ENCODE data around the gene CFAP65.

Gene CFAP65

GRCh38 chr2:219030177-219030940 is 11.0 kb downstream of the CFAP65 start:
- DNase-seq (ENCODE audit: low read depth) = no peak

- peak; percentile 60 for DNase-seq (ENCODE audit: low read depth)
These were observed 11.5 kb downstream of the CFAP65 start for GRCh38 chr2:219029829-219030165.

- no peak for DNase-seq (ENCODE audit: low read depth)
These were observed 12.1 kb downstream of the CFAP65 start for GRCh38 chr2:219028996-219029828.

GRCh38 chr2:219028141-219028540 is 13.2 kb downstream of the CFAP65 start:
- DNase-seq (ENCODE audit: low read depth) = no peak

- no peak for DNase-seq (ENCODE audit: low read depth)
These were observed 13.7 kb downstream of the CFAP65 start for GRCh38 chr2:219027511-219028055.

- no peak for DNase-seq (ENCODE audit: low read depth)
These were observed 14.4 kb downstream of the CFAP65 start for GRCh38 chr2:219026946-219027345.

- DNase-seq (ENCODE audit: low read depth) = no peak
These were observed 15.4 kb downstream of the CFAP65 start for GRCh38 chr2:219025637-219026585.

GRCh38 chr2:219024059-219024458 is 17.3 kb downstream of the CFAP65 start:
- no peak for DNase-seq (ENCODE audit: low read depth)

- no peak for DNase-seq (ENCODE audit: low read depth)
These were observed 18.2 kb downstream of the CFAP65 start for GRCh38 chr2:219023045-219023605.

GRCh38 chr2:219022616-219023015 is 18.7 kb downstream of the CFAP65 start:
- no peak for DNase-seq (ENCODE audit: low read depth)

GRCh38 chr2:219022041-219022440 is 19.3 kb downstream of the CFAP65 start:
- no peak for DNase-seq (ENCODE audit: low read depth)

GRCh38 chr2:219021591-219021990 is 19.7 kb downstream of the CFAP65 start:
- no peak for DNase-seq (ENCODE audit: low read depth)

GRCh38 chr2:219020604-219021365 is 20.5 kb downstream of the CFAP65 start:
- no peak for DNase-seq (ENCODE audit: low read depth)

GRCh38 chr2:219019436-219019835 is 21.9 kb downstream of the CFAP65 start:
- no peak for DNase-seq (ENCODE audit: low read depth)

GRCh38 chr2:219018726-219019125 is 22.6 kb downstream of the CFAP65 start:
- DNase-seq (ENCODE audit: low read depth) = no peak

- no peak for DNase-seq (ENCODE audit: low read depth)
These were observed 23.0 kb downstream of the CFAP65 start for GRCh38 chr2:219018286-219018685.

- no peak for DNase-seq (ENCODE audit: low read depth)
These were observed 23.9 kb downstream of the CFAP65 start for GRCh38 chr2:219017201-219017931.

GRCh38 chr2:219016721-219017120 is 24.6 kb downstream of the CFAP65 start:
- no peak for DNase-seq (ENCODE audit: low read depth)

- no peak for DNase-seq (ENCODE audit: low read depth)
These were observed 30.4 kb downstream of the CFAP65 start for GRCh38 chr2:219010873-219011272.

GRCh38 chr2:219010162-219010756 is 31.1 kb downstream of the CFAP65 start:
- no peak for DNase-seq (ENCODE audit: low read depth)

Data from stimulated activated CD8-positive, alpha-beta memory T cell treated with anti-CD3 and anti-CD28 coated beads, Interleukin-12 subunit alpha, Interleukin-12 subunit beta, amount 100 ng/mL, for 1 hour (primary cell).